Measurements from ENCODE around the gene LBHD1.
"Not testable (repeated sequence)": the region's sequence is repeated elsewhere in the genome, so short reads cannot be mapped to it uniquely, and the experiment has no call there.

The LBHD1 gene

GRCh38 chr11:62671608-62672389 lies at the start of gene LBHD1, which contains the start of gene UQCC3:
Gene LBHD1 (minus strand): TSS chr11:62672267. CDS start chr11:62670031, 2,236 bp downstream.
Gene UQCC3 (plus strand): TSS chr11:62671673. CDS start chr11:62671746, 73 bp downstream.
- in situ Hi-C loops (cut with MboI; ENCODE audit: low sequenced_read_pairs), result no loop called here

- in situ Hi-C loops (cut with MboI; ENCODE audit: low sequenced_read_pairs), result no loop called here
These were observed 47.4 kb upstream of the LBHD1 start for GRCh38 chr11:62719302-62719978.

GRCh38 chr11:62716816-62717215 lies 44.7 kb upstream of the LBHD1 start:
- in situ Hi-C loops (cut with MboI; ENCODE audit: low sequenced_read_pairs), result no loop called here

- in situ Hi-C loops (cut with MboI; ENCODE audit: low sequenced_read_pairs), result no loop called here
These were observed 44.1 kb upstream of the LBHD1 start for GRCh38 chr11:62716206-62716605.

- in situ Hi-C loops (cut with MboI; ENCODE audit: low sequenced_read_pairs), result no loop called here
These were observed 43.4 kb upstream of the LBHD1 start for GRCh38 chr11:62715150-62716130.

GRCh38 chr11:62713343-62713742 lies 41.3 kb upstream of the LBHD1 start:
- in situ Hi-C loops (cut with MboI; ENCODE audit: low sequenced_read_pairs), result no loop called here

GRCh38 chr11:62712861-62713260 lies 40.8 kb upstream of the LBHD1 start:
- in situ Hi-C loops (cut with MboI; ENCODE audit: low sequenced_read_pairs), result no loop called here

- in situ Hi-C loops (cut with MboI; ENCODE audit: low sequenced_read_pairs), result no loop called here
These were observed 40.3 kb upstream of the LBHD1 start for GRCh38 chr11:62712276-62712812.

- in situ Hi-C loops (cut with MboI; ENCODE audit: low sequenced_read_pairs), result no loop called here
These were observed 37.9 kb upstream of the LBHD1 start for GRCh38 chr11:62710001-62710345.

- in situ Hi-C loops (cut with MboI; ENCODE audit: low sequenced_read_pairs), result no loop called here
These were observed 37.4 kb upstream of the LBHD1 start for GRCh38 chr11:62709247-62710000.

- in situ Hi-C loops (cut with MboI; ENCODE audit: low sequenced_read_pairs), result no loop called here
These were observed 36.7 kb upstream of the LBHD1 start for GRCh38 chr11:62708793-62709192.

GRCh38 chr11:62708392-62708791 lies 36.3 kb upstream of the LBHD1 start:
- in situ Hi-C loops (cut with MboI; ENCODE audit: low sequenced_read_pairs), result no loop called here

- in situ Hi-C loops (cut with MboI; ENCODE audit: low sequenced_read_pairs), result no loop called here
These were observed 35.3 kb upstream of the LBHD1 start, which contains the start of the genes BSCL2 and GNG3 for GRCh38 chr11:62707277-62707861. Gene BSCL2 (minus strand): TSS chr11:62707424. CDS start chr11:62707195, 229 bp downstream. Gene GNG3 (plus strand): TSS chr11:62707676. CDS start chr11:62708296, 620 bp downstream.

GRCh38 chr11:62706850-62707247 lies 34.8 kb upstream of the LBHD1 start:
- in situ Hi-C loops (cut with MboI; ENCODE audit: low sequenced_read_pairs), result no loop called here

- in situ Hi-C loops (cut with MboI; ENCODE audit: low sequenced_read_pairs), result no loop called here
These were observed 34.1 kb upstream of the LBHD1 start for GRCh38 chr11:62705880-62706849.

- in situ Hi-C loops (cut with MboI; ENCODE audit: low sequenced_read_pairs), result no loop called here
These were observed 33.3 kb upstream of the LBHD1 start for GRCh38 chr11:62705413-62705812.

- in situ Hi-C loops (cut with MboI; ENCODE audit: low sequenced_read_pairs), result not testable (repeated sequence)
These were observed 31.9 kb upstream of the LBHD1 start for GRCh38 chr11:62703921-62704320.

- in situ Hi-C loops (cut with MboI; ENCODE audit: low sequenced_read_pairs), result no loop called here
These were observed 30.2 kb upstream of the LBHD1 start for GRCh38 chr11:62702246-62702645.

All from HL-60/S4 treated with phorbol 12-myristate 13-acetate at 8.2 ng/mL for 4 days and 3 days (cell line).